ENCODE measurements around the gene NRIP1.
"Not testable (repeated sequence)": the region's sequence is repeated elsewhere in the genome, so short reads cannot be mapped to it uniquely, and the experiment has no call there.

Gene NRIP1

GRCh38 chr21:15037095-15037899, 27.5 kb downstream of the NRIP1 start:
- no peak for DNase-seq

GRCh38 chr21:15036189-15036588, 28.6 kb downstream of the NRIP1 start:
- no peak for DNase-seq

DNA sequence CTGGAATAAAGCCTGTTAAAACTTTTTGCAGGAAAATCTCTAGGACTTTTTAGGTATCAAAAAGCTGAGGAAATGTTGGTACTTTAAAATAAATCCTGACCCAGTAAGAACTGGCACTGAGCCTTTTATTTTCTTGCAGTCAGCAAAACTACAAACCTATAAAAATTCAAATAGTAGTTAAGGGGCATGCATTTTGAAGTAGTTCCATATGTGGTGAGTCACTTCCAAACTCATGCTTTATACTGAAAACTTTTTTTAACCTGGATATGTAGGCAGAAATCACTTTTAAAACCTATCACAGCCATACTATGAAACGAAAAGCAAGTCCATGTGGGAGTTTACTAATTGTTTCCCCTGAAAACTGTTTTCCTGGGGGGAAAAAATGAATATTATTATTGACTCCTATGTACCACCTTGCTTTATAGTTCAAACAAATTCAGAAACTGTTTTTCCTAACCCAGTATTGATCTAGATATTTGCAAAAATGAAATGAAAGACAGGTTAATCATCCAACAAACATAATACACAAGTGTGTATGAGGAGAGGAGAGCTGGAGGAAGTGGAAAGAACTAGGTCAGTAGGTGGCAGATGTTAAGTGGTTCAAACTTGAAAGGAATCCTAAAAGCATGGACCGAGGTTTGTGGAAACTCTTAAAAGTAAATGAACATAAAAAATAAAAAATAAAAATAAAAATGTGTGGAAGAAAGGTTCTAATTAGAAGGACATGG, 30.5 kb downstream of the NRIP1 start:
- no peak for DNase-seq

GRCh38 chr21:15031790-15032357, 32.9 kb downstream of the NRIP1 start:
- no peak for DNase-seq

- not testable (repeated sequence) for DNase-seq
These were observed 33.4 kb downstream of the NRIP1 start for GRCh38 chr21:15031362-15031761.

DNA sequence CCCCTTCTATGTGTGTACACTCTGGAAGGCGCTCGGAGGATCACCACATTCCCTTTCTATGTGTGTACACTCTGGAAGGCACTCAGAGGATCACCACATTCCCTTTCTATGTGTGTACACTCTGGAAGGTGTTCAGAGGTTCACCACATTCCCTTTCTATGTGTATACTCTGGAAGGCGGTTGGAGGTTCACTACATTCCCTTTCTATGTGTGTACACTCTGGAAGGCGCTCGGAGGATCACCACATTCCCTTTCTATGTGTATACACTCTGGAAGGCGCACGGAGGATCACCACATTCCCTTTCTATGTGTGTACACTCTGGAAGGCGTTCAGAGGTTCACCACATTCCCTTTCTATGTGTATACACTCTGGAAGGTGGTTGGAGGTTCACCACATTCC, 33.9 kb downstream of the NRIP1 start:
- not testable (repeated sequence) for DNase-seq

- no peak for DNase-seq
These were observed 35.7 kb downstream of the NRIP1 start for GRCh38 chr21:15029077-15029476.

GRCh38 chr21:15028186-15028585, 36.6 kb downstream of the NRIP1 start:
- DNase-seq, result peak; percentile 40 to 49

GRCh38 chr21:15027056-15027455, 37.7 kb downstream of the NRIP1 start:
- DNase-seq, result no peak

- no peak for DNase-seq
These were observed 38.4 kb downstream of the NRIP1 start for GRCh38 chr21:15026370-15026769.

- no peak for DNase-seq
These were observed 41.0 kb downstream of the NRIP1 start for GRCh38 chr21:15023776-15024175.

DNA sequence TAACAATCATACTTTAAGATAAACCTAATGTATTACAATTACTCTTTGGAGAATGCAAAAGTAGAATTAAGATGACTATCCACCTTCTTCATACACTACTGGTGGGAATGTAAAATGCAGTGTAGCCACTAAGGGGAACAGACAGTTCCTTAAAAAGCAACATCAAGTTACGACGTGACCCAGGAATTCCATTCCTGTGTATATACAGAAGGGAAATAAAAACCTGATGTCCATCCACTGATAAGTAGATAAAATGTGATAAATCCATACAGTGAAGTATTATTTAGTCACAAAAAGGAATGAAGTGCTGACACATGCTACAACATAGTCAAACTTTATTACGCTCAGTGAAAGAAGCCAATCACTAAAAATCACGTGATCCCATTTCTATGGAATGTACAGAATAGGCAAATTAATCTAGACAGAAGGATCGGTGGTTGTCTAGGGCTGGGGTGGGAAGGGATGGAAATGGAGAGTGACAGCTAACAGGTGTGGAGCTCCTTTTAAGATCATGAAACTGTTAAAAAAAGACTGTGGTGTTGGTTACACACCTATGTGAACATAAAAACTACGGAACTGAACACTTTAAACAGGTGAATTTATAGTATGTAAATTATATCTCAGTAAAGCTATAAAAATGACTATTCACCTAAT, 42.1 kb downstream of the NRIP1 start:
- DNase-seq, result no peak

GRCh38 chr21:15020797-15021196, 44.0 kb downstream of the NRIP1 start:
- DNase-seq, result no peak

DNA sequence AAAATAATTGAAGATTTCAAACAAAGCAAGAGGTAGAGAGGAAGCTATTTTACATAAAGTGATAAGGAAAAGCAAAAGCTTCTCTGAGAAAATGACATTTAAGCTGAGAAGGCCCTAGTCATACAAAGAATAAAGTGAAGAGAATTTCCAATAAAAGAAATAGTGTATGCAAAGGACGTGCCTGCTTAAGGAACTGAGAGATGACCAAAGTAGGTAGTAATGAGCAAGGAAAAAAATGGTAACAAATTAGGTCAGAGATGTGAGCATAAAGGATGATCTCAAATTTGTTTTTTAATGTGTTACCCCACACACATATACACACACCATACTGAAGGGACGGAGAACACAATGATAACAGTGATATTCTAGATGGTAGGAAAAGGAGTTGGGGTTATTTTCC, 46.4 kb downstream of the NRIP1 start:
- no peak for DNase-seq

DNA sequence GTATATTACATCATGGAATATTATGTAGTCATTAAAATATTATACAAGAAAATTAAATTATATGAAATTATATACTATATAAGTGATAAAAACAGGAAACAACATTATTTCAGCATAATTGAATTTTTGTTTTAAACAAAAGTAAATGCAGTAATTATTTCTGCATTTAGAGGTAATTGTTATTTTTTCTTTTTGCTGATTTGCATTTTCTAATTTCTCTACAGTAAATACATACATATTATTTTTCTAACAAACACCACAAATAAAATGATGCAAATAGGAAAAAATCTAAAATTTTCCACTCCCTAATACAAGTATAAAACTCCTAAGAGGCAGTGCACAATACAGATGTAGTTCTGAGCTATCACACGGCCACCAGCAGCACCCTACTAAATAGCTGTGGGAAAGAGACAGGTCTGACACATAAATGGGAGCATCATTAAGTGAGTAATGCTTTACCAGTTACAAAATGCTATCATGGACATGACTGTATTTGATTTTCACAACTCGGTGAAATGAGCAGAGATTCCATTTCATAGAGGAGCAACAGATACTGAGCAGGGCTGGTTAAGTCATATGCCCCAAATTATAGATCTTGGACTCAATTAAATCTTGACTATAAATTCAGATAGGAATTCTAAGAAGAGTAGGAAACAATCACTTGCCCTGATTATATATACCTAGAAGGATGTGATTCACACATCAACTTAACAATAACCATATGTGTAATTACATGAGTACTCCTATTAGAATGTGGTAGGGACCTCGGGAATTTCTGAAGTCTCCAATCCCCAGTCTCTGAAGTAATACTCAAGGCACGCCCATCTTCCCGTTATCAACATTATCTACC, 49.0 kb downstream of the NRIP1 start:
- no peak for DNase-seq

DNA sequence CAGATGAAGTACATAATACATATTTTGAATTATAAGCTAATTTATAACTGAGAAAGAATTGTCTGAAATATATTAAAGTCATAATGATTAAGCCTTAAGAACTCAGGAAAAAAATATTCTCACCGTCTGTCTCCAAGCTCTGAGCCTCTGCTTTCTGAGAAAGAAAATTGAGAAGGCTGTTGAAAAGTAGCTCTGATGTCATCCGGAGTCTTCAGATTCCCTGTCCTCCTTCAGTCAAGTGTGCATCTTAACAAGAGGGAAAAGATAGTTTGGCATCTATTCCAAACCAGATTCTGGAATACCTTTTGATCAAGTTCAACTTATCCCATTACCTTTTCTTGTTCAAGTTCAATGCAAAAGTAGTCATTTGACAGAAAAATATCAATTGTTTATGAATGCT, 50.6 kb downstream of the NRIP1 start:
- no peak for DNase-seq

DNA sequence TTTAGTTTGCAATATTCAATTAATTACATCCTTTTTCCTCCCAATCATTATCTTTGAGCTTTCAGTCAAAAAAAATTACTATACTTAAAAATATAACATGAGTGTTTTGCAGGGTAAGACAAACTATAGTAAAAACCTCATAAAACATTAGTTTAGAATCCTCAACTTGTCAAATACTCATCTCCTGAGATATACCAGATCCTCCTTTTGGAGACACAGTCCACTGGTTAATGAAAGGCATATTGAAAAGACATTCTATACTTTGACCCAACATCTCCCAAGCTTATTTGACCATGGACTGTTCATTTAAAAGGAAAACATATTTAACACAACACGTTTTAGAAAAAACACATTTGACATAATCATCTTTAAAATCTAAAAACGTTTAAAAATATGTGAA, 52.8 kb downstream of the NRIP1 start:
- DNase-seq, result no peak

DNA sequence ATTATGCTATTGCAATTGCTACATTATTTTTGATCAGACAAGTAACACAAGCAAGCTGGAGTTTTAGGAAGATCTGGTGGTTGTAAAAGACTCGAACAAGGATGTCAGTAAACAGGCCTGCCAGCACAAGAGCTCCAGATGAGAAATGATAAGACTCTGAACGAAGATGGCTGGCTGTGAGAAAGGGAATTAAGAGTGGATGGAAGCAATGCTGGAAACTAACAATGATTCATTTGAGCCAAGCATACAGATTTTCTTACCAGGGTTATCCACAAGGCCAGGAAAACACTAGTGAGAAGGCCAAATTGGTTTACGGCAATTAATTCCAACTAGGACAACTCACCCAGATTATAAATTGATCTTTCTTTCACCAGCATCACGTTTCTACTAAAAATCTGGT, 54.2 kb downstream of the NRIP1 start:
- DNase-seq, result no peak

DNA sequence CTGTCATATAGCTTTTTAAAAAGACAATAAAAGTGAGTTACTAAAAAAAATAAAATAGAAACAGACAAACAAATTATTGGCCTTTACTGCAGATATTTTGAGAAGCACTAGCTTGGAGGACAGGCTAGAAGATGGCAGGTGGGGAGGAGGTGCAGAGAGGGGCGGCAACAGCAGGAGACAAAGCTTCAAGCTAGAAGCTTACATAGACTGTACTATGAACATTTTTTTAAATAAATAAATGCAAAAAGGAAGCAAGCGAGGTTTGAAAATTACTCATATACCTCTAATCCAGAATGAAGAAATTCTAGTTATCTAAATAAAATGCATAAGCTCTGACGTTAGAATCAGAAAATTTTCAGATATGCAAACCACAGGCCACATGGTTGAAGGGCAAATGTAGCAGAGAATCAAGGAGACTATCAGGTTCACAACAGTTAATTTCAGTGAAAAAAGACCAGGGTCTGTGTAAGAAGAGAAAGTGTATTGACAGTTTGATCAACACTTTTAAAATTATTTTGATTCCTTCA, 54.9 kb downstream of the NRIP1 start:
- DNase-seq, result no peak

DNA sequence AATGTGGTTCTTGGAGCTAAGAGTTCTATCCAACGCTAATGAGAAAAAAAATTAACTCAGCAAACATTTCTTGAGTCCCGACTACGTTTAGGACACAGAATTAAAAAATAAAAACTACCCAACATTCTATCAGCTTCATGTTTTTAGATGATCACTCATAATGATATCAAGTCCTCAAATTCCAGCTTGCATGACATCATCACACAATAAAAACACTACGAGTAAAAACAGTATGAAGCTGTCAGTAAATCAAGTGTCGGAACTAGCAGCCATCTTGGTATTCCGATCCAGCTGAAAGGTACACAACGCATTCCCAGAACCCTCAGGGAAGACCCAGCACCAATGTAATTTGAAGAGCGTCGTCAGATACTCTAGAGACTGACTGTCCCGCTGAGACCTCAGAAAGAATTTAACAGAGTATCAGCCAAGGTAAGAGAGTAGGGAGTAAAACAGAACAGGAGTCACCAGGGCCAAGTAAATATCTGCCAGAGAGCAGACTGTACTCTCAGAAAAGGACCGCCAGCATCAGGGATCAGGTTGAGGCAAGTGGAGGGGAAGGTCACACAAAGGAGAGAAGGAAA, 57.0 kb downstream of the NRIP1 start:
- DNase-seq, result no peak

GRCh38 chr21:15006594-15007230, 58.1 kb downstream of the NRIP1 start:
- no peak for DNase-seq
